Astrocyte (in vitro differentiated cells and primary cell): ENCODE data around the gene AADACL2. TPM values are rescaled to one million over a fixed set of nuclear protein-coding genes. Genes with fewer than 3 reads are reported as not detected.

ENCODE experiments used
- DNase-seq: peaks from one replicate; pipeline ENCODE4 v3.0.0-alpha.2; 2010; ENCODE audit warnings: low read depth
- FAIRE-seq: peaks from 2 replicates; lab custom pipeline; 2011; peaks lifted over from hg19 to GRCh38; lab: Jason Lieb, UNC
- H2AFZ ChIP-seq: 2 replicates; pipeline ENCODE4 v1.6.0; 2012; ENCODE audit warnings: low read depth, low read length, inconsistent platforms
- H3K27ac ChIP-seq: 2 replicates; pipeline ENCODE4 v1.5.1; 2011; ENCODE audit warnings: low read depth, low read length, inconsistent platforms
- H3K27me3 ChIP-seq: 2 replicates; pipeline ENCODE4 v1.6.0; 2011; ENCODE audit warnings: low read length, inconsistent platforms; ENCODE audit not compliant: insufficient read depth
- H3K36me3 ChIP-seq: 2 replicates; pipeline ENCODE4 v1.5.1; 2011; ENCODE audit warnings: low read length, inconsistent platforms; ENCODE audit not compliant: insufficient read depth
- H3K4me1 ChIP-seq: 2 replicates; pipeline ENCODE4 v1.5.1; 2011; ENCODE audit warnings: low read length, inconsistent platforms; ENCODE audit not compliant: insufficient read depth
- H3K4me2 ChIP-seq: 2 replicates; pipeline ENCODE4 v1.6.0; 2012; ENCODE audit warnings: low read length, inconsistent platforms
- H3K4me3 ChIP-seq: 2 replicates; pipeline ENCODE4 v1.5.1; 2011; ENCODE audit warnings: low read depth, mild to moderate bottlenecking, low read length, inconsistent platforms; ENCODE audit not compliant: insufficient read depth
- H3K79me2 ChIP-seq: 2 replicates; pipeline ENCODE4 v1.6.0; 2012; ENCODE audit warnings: mild to moderate bottlenecking, low read length, inconsistent platforms; ENCODE audit not compliant: insufficient read depth
- H3K9ac ChIP-seq: 2 replicates; pipeline ENCODE4 v1.6.0; 2012; ENCODE audit warnings: mild to moderate bottlenecking, low read length, inconsistent platforms
- H3K9me3 ChIP-seq: 2 replicates; pipeline ENCODE4 v1.5.1; 2012; ENCODE audit warnings: low read depth, mild to moderate bottlenecking, low read length, inconsistent platforms; ENCODE audit not compliant: insufficient read depth
- H4K20me1 ChIP-seq: 2 replicates; pipeline ENCODE4 v1.6.0; 2012; ENCODE audit warnings: low read length, inconsistent platforms; ENCODE audit not compliant: insufficient read depth
- H3K27ac Mint-ChIP-seq: one replicate; pipeline ENCODE4 v1.8.0; 2021; ENCODE audit warnings: mild to moderate bottlenecking, mixed read lengths; ENCODE audit not compliant: unreplicated experiment
- H3K27me3 Mint-ChIP-seq: one replicate; pipeline ENCODE4 v1.8.0; 2021; ENCODE audit warnings: low read depth, mixed read lengths; ENCODE audit not compliant: unreplicated experiment
- H3K36me3 Mint-ChIP-seq: one replicate; pipeline ENCODE4 v1.8.0; 2021; ENCODE audit warnings: low read depth, mixed read lengths; ENCODE audit not compliant: unreplicated experiment
- H3K4me1 Mint-ChIP-seq: one replicate; pipeline ENCODE4 v1.8.0; 2021; ENCODE audit warnings: low read depth, mixed read lengths; ENCODE audit not compliant: unreplicated experiment
- H3K4me3 Mint-ChIP-seq: one replicate; pipeline ENCODE4 v1.8.0; 2021; ENCODE audit warnings: mild to moderate bottlenecking, moderate library complexity, mixed read lengths; ENCODE audit not compliant: unreplicated experiment
- H3K9me3 Mint-ChIP-seq: one replicate; pipeline ENCODE4 v1.8.0; 2021; ENCODE audit warnings: mild to moderate bottlenecking, mixed read lengths; ENCODE audit not compliant: unreplicated experiment
- CTCF ChIP-seq: IDR thresholded peaks from 2 replicates; pipeline ENCODE4 v1.5.1; 2011; ENCODE audit warnings: low read depth, mild to moderate bottlenecking, inconsistent platforms, low read length, moderate library complexity; ENCODE audit not compliant: insufficient read depth
- EZH2 ChIP-seq: IDR thresholded peaks from 2 replicates; pipeline ENCODE4 v1.6.1; 2012; ENCODE audit warnings: mild to moderate bottlenecking, low read length, inconsistent platforms; ENCODE audit not compliant: insufficient read depth
- total RNA-seq: library from RNA; stranded (reverse); gene quantifications from 2 replicates; pipeline ENCODE4 v1.2.1, GENCODE V29; 2021

Gene AADACL2
- total RNA-seq, 1 donor from 2014 or later, result not detected

- Mint-ChIP-seq H3K36me3 (no peaks in the 10 kb centered on the region), H3K4me1 (peaks cover 4% of the 10 kb centered on the region), H3K9me3 (peaks cover 12% of the 10 kb centered on the region), H3K4me3 (no peak overlapping the region), H3K27ac (no peak overlapping the region), H3K27me3 (no peaks in the 10 kb centered on the region)
- DNase-seq, result no peak
- H3K27me3 ChIP-seq, result no peaks in the 10 kb centered on the region
- no peak overlapping the region for H2AFZ ChIP-seq
- no peak for FAIRE-seq
- no peaks in the 10 kb centered on the region for H3K9me3 ChIP-seq
- no peaks in the 10 kb centered on the region for H3K79me2 ChIP-seq
- H3K27ac ChIP-seq, result no peak overlapping the region
- H3K4me3 ChIP-seq, result no peak overlapping the region
- H4K20me1 ChIP-seq, result no peaks in the 10 kb centered on the region
- H3K9ac ChIP-seq, result no peak overlapping the region
- TF ChIP-seq EZH2, result no peak
- no peak for TF ChIP-seq CTCF
- no peaks in the 10 kb centered on the region for H3K36me3 ChIP-seq
- H3K4me1 ChIP-seq, result no peaks in the 10 kb centered on the region
- no peak overlapping the region for H3K4me2 ChIP-seq
Observed at GRCh38 chr3:151697496-151697895, 36.2 kb upstream of the AADACL2 start.

GRCh38 chr3:151707216-151707615, 26.5 kb upstream of the AADACL2 start:
- DNase-seq (no peak), FAIRE-seq (no peak)
- TF ChIP-seq EZH2 (no peak), CTCF (no peak)
- no peaks in the 10 kb centered on the region for H4K20me1 ChIP-seq
- Mint-ChIP-seq H3K4me3 (no peak overlapping the region), H3K4me1 (peaks cover 21% of the 10 kb centered on the region), H3K9me3 (peaks cover 13% of the 10 kb centered on the region), H3K36me3 (no peaks in the 10 kb centered on the region), H3K27me3 (no peaks in the 10 kb centered on the region), H3K27ac (no peak overlapping the region)
- H3K27ac ChIP-seq, result no peak overlapping the region
- H3K9me3 ChIP-seq, result no peaks in the 10 kb centered on the region
- H3K4me2 ChIP-seq, result no peak overlapping the region
- no peak overlapping the region for H3K9ac ChIP-seq
- H2AFZ ChIP-seq, result no peak overlapping the region
- H3K36me3 ChIP-seq, result no peaks in the 10 kb centered on the region
- H3K79me2 ChIP-seq, result no peaks in the 10 kb centered on the region
- no peak overlapping the region for H3K4me3 ChIP-seq
- H3K4me1 ChIP-seq, result peaks cover 17% of the 10 kb centered on the region
- H3K27me3 ChIP-seq, result no peaks in the 10 kb centered on the region

- Histone ChIP-seq H3K27ac (no peak overlapping the region), H2AFZ (no peak overlapping the region), H3K9ac (no peak overlapping the region), H3K4me3 (no peak overlapping the region), H3K27me3 (no peaks in the 10 kb centered on the region), H4K20me1 (no peaks in the 10 kb centered on the region), H3K4me1 (peaks cover 17% of the 10 kb centered on the region), H3K9me3 (no peaks in the 10 kb centered on the region), H3K79me2 (no peaks in the 10 kb centered on the region), H3K4me2 (no peak overlapping the region), H3K36me3 (no peaks in the 10 kb centered on the region)
- DNase-seq (no peak), FAIRE-seq (no peak)
- H3K36me3 Mint-ChIP-seq, result no peaks in the 10 kb centered on the region
- H3K9me3 Mint-ChIP-seq, result peaks cover 13% of the 10 kb centered on the region
- TF ChIP-seq CTCF (no peak), EZH2 (no peak)
- H3K4me3 Mint-ChIP-seq, result no peak overlapping the region
- no peak overlapping the region for H3K27ac Mint-ChIP-seq
- peaks cover 21% of the 10 kb centered on the region for H3K4me1 Mint-ChIP-seq
- no peaks in the 10 kb centered on the region for H3K27me3 Mint-ChIP-seq
Observed at GRCh38 chr3:151708868-151709267, 24.9 kb upstream of the AADACL2 start.
